Measurements from ENCODE around the gene IGFBP5. TPM values are rescaled to one million over a fixed set of nuclear protein-coding genes. Genes with fewer than 3 reads are reported as not detected.
A peak's percentile ranks its signal among the peaks of the same experiment; 100 is the strongest.

The IGFBP5 gene
- total and polyA plus RNA-seq, 4 donors, result 2.3 to 43.4 (median 14.4) TPM

- DNase-seq (ENCODE audit: low spot score), result no peak
- Histone ChIP-seq H3K4me1 (ENCODE audit: control insufficient read depth in 4 of 4, insufficient read depth in 4 of 4, low read length in 3 of 4) (peaks cover 1 to 18% (median 12%) of the 10 kb centered on the region in 4 donors), H3K4me3 (ENCODE audit: low read depth in 1 of 3, low read length in 3 of 3) (no peak overlapping the region), H3K9ac (ENCODE audit: low read depth in 1 of 2, low read length in 2 of 2) (no peak overlapping the region), H3K9me3 (ENCODE audit: control insufficient read depth in 4 of 4, low read length in 3 of 4) (no peaks in the 10 kb centered on the region), H3K27ac (ENCODE audit: low read depth in 1 of 2, low read length in 2 of 2) (no peak overlapping the region), H3K36me3 (ENCODE audit: control insufficient read depth in 4 of 4, insufficient read depth in 3 of 4, low read depth in 1 of 4, low read length in 3 of 4) (peaks cover 0 to 8% (median 6%) of the 10 kb centered on the region in 4 donors), H3K27me3 (ENCODE audit: control insufficient read depth in 4 of 4, insufficient read depth in 4 of 4, low read length in 3 of 4) (no peaks in the 10 kb centered on the region)
- WGBS, result 87% methylated on average over 20 of the region's 20 CpGs
- TF ChIP-seq SP1 (IDR thresholded peaks at IDR 0.05) (no peak), RXRA (IDR thresholded peaks at IDR 0.05) (no peak), ATF3 (IDR thresholded peaks at IDR 0.05) (no peak), GABPA (IDR thresholded peaks at IDR 0.05 in 1 of 2, conservative IDR thresholded peaks at IDR 0.05 in 1 of 2) (no peak), TAF1 (conservative IDR thresholded peaks at IDR 0.05) (no peak), NR2F2 (IDR thresholded peaks at IDR 0.05) (no peak), REST (IDR thresholded peaks at IDR 0.05) (no peak), FOXA1 (IDR thresholded peaks at IDR 0.05) (no peak), CTCF (IDR thresholded peaks at IDR 0.05; ENCODE audit: low read depth, low read length, missing input control) (peak; percentile 31), ZBTB33 (IDR thresholded peaks at IDR 0.05) (no peak), FOXA2 (IDR thresholded peaks at IDR 0.05) (no peak), MAX (IDR thresholded peaks at IDR 0.05) (no peak), HNF4G (IDR thresholded peaks at IDR 0.05) (no peak), RAD21 (IDR thresholded peaks at IDR 0.05) (peak; percentile 59 to 73), JUND (IDR thresholded peaks at IDR 0.05) (no peak), EGR1 (IDR thresholded peaks at IDR 0.05; ENCODE audit: low read depth in 2 of 2) (no peak), HNF4A (conservative IDR thresholded peaks at IDR 0.05) (no peak), YY1 (IDR thresholded peaks at IDR 0.05) (no peak)
Observed at GRCh38 chr2:216661639-216662375, 33.5 kb downstream of the IGFBP5 start.
